IMR-90 (cell line): ENCODE results near the gene AP3D1. TPM values are rescaled to one million over a fixed set of nuclear protein-coding genes. Genes with fewer than 3 reads are reported as not detected.

Experiments
- ATAC-seq: fragments of 200-7000 bp; cut with Tn5 transposase; 2 replicates; pipeline ENCODE4 v1.9.1; 2020; ENCODE audit warnings: low read depth, mild to moderate bottlenecking, moderate library complexity
- BruUV-seq: library from RNA; stranded (reverse); fragments of 400-500 nt; replicated peaks from 2 replicates; lab custom pipeline; 2021; lab: Mats Ljungman, UMichigan
- CTCF ChIA-PET: fragments of 300-600 bp; formaldehyde crosslinking; extraction: SDS; loops from one replicate; lab custom pipeline; 2021; ENCODE audit warnings: antibody characterized with exemption; lab: Yijun Ruan, JAX
- POLR2A ChIA-PET: fragments of 300-600 bp; sonication (Branson Sonifier 250); formaldehyde crosslinking; loops from one replicate; lab custom pipeline; 2022; ENCODE audit warnings: antibody characterized with exemption; ENCODE audit not compliant: unreplicated experiment; lab: Charles Lee
- DNase-seq: peaks from one replicate; pipeline ENCODE4 v3.0.0; 2013
- H2AFZ ChIP-seq: replicated peaks from 2 replicates; pipeline ENCODE3; 2013; ENCODE audit warnings: low read length, mild to moderate bottlenecking; ENCODE audit not compliant: poor library complexity
- H2AK5ac ChIP-seq: 2 replicates; pipeline ENCODE4 v1.6.1; 2013; ENCODE audit warnings: low read depth, low read length, inconsistent platforms
- H2AK9ac ChIP-seq: replicated peaks from 2 replicates; pipeline ENCODE3; 2013; ENCODE audit warnings: mild to moderate bottlenecking, low read depth, low read length, moderate library complexity; ENCODE audit not compliant: poor library complexity
- H2BK120ac ChIP-seq: 2 replicates; pipeline ENCODE4 v1.6.1; 2013; ENCODE audit warnings: low read depth, low read length, inconsistent platforms
- H2BK15ac ChIP-seq: 3 replicates; pipeline ENCODE4 v1.6.1; 2013; ENCODE audit warnings: low read depth, low read length, inconsistent platforms
- H2BK20ac ChIP-seq: 2 replicates; pipeline ENCODE4 v1.6.1; 2013; ENCODE audit warnings: low read depth, mild to moderate bottlenecking, inconsistent platforms, low read length, moderate library complexity
- H2BK5ac ChIP-seq: 2 replicates; pipeline ENCODE4 v1.6.1; 2013; ENCODE audit warnings: mild to moderate bottlenecking, low read depth, low read length, inconsistent platforms; ENCODE audit not compliant: poor library complexity, severe bottlenecking
- H3K14ac ChIP-seq: replicated peaks from 2 replicates; pipeline ENCODE4 v1.6.1; 2013; ENCODE audit warnings: low read depth, low read length, inconsistent platforms
- H3K18ac ChIP-seq: 2 replicates; pipeline ENCODE4 v1.6.1; 2013; ENCODE audit warnings: low read depth, low read length, control low read depth
- H3K23ac ChIP-seq: 2 replicates; pipeline ENCODE4 v1.6.1; 2013; ENCODE audit warnings: low read depth, low read length, inconsistent platforms
- H3K27ac ChIP-seq: 2 replicates; pipeline ENCODE4 v1.5.1; 2013; ENCODE audit warnings: mild to moderate bottlenecking, control low read depth, low read length; ENCODE audit not compliant: insufficient read depth
- H3K27me3 ChIP-seq: 2 replicates; pipeline ENCODE4 v1.6.1; 2013; ENCODE audit warnings: low read length; ENCODE audit not compliant: control insufficient read depth, insufficient read depth
- H3K36me3 ChIP-seq: 2 replicates; pipeline ENCODE4 v1.6.1; 2013; ENCODE audit warnings: low read length, mixed read lengths; ENCODE audit not compliant: control insufficient read depth, insufficient read depth
- H3K4ac ChIP-seq: 2 replicates; pipeline ENCODE4 v1.6.1; 2013; ENCODE audit warnings: low read depth, low read length, inconsistent platforms
- H3K4me1 ChIP-seq: 2 replicates; pipeline ENCODE4 v1.6.1; 2013; ENCODE audit warnings: low read length, mixed read lengths; ENCODE audit not compliant: control insufficient read depth, insufficient read depth
- H3K4me2 ChIP-seq: 2 replicates; pipeline ENCODE4 v1.6.1; 2013; ENCODE audit warnings: low read depth, mild to moderate bottlenecking, control low read depth, low read length, moderate library complexity
- H3K4me3 ChIP-seq: 2 replicates; pipeline ENCODE4 v1.5.1; 2013; ENCODE audit warnings: low read depth, mild to moderate bottlenecking, control low read depth, low read length, moderate library complexity; ENCODE audit not compliant: insufficient read depth
- H3K56ac ChIP-seq: 2 replicates; pipeline ENCODE4 v1.6.1; 2013; ENCODE audit warnings: low read length, inconsistent platforms; ENCODE audit not compliant: insufficient read depth; ENCODE audit errors: extremely low read depth
- H3K79me1 ChIP-seq, 2 experiments: 2 replicates each; pipeline ENCODE4 v1.6.1; 2013; ENCODE audit warnings: low read length in 2 of 2, inconsistent platforms in 1 of 2, low read depth in 1 of 2
- H3K9ac ChIP-seq: 2 replicates; pipeline ENCODE4 v1.6.1; 2013; ENCODE audit warnings: low read depth, low read length, control low read depth
- H3K9me1 ChIP-seq: 2 replicates; pipeline ENCODE4 v1.6.1; 2013; ENCODE audit warnings: low read length, inconsistent platforms; ENCODE audit not compliant: insufficient read depth
- H3K9me3 ChIP-seq: 2 replicates; pipeline ENCODE4 v1.6.1; 2013; ENCODE audit warnings: low read length; ENCODE audit not compliant: control insufficient read depth, insufficient read depth
- H4K20me1 ChIP-seq: 2 replicates; pipeline ENCODE4 v1.6.1; 2013; ENCODE audit warnings: low read length, inconsistent platforms; ENCODE audit not compliant: insufficient read depth
- H4K5ac ChIP-seq: 2 replicates; pipeline ENCODE4 v1.6.1; 2013; ENCODE audit warnings: mild to moderate bottlenecking, low read depth, low read length, control low read depth
- H4K8ac ChIP-seq, 2 experiments: 2 replicates each; pipeline ENCODE4 v1.6.1; 2013; ENCODE audit warnings: low read depth in 2 of 2, low read length in 2 of 2, control low read depth in 1 of 2, inconsistent platforms in 1 of 2
- H4K91ac ChIP-seq: 2 replicates; pipeline ENCODE4 v1.6.1; 2013; ENCODE audit warnings: low read depth, low read length, inconsistent platforms; ENCODE audit not compliant: insufficient read depth
- BHLHE40 ChIP-seq: fragments of 150-350 bp; IDR thresholded peaks from 2 replicates; pipeline ENCODE4 v1.6.1; 2016; ENCODE audit warnings: mild to moderate bottlenecking, low read depth, low read length
- ELK1 ChIP-seq: fragments of 150-350 bp; IDR thresholded peaks from 2 replicates; pipeline ENCODE4 v1.6.1; 2016; ENCODE audit warnings: low read depth, mild to moderate bottlenecking, low read length, moderate library complexity, borderline replicate concordance
- FOS ChIP-seq: fragments of 150-350 bp; IDR thresholded peaks from 2 replicates; pipeline ENCODE4 v1.6.1; 2016; ENCODE audit warnings: low read depth, low read length
- RAD21 ChIP-seq: IDR thresholded peaks from 2 replicates; pipeline ENCODE4 v1.6.1; 2012; ENCODE audit warnings: low read length, improper control_type of control experiment
- SMC3 ChIP-seq: fragments of 150-350 bp; IDR thresholded peaks from 2 replicates; pipeline ENCODE4 v1.6.1; 2016; ENCODE audit warnings: low read depth, mild to moderate bottlenecking, antibody characterized with exemption, low read length, moderate library complexity
- WGBS, 2 experiments: methylation state at CpG; one replicate each; pipeline versions ENCODE4 v1.1.5 to v1.1.7; 2013; ENCODE audit warnings: missing lambda C conversion rate in 2 of 2; ENCODE audit not compliant: insufficient read length in 1 of 2; ENCODE audit errors: extremely low coverage in 2 of 2; 5-methylcytosine and 5-hydroxymethylcytosine counted together
- dilution Hi-C: fragments of 300-500 bp; cut with HindIII; formaldehyde crosslinking; loops from one replicate; pipeline ENCODE4 v1.14.3; 2018; ENCODE audit warnings: low sequenced_read_pairs; ENCODE audit not compliant: unreplicated experiment
- in situ Hi-C: fragments of 300-500 bp; cut with MboI; formaldehyde crosslinking; loops from 3 replicates; pipeline ENCODE4 v1.14.3; 2019; ENCODE audit warnings: low sequenced_read_pairs, inconsistent platforms, mixed read lengths
- intact Hi-C: fragments of 100-400 bp; cut with micrococcal nuclease; formaldehyde crosslinking; loops from 2 replicates; pipeline ENCODE4 v1.10.0; 2022
- polyA plus RNA-seq, 3 experiments: library from polyadenylated mRNA; depleted of rRNA; stranded (reverse); fragments of >200 nt; gene quantifications; 2 replicates each; pipeline ENCODE4 v1.2.3, GENCODE V29; 2012; ENCODE audit warnings: low replicate concordance in 1 of 3
- total RNA-seq: library from RNA; depleted of rRNA; stranded (reverse); fragments of >200 nt; gene quantifications from 2 replicates; pipeline ENCODE4 v1.2.3, GENCODE V29; 2012

Gene AP3D1
- total and polyA plus RNA-seq, 2 of the 4 experiments (the other 2 are of a cell fraction): 75.3 to 129 TPM

GRCh38 chr19:2126879-2127518, 24.4 kb downstream of the AP3D1 start:
- no peak overlapping the region for H4K5ac ChIP-seq
- H3K9ac ChIP-seq: no peak overlapping the region
- H2BK120ac ChIP-seq: no peak overlapping the region
- H2AFZ ChIP-seq: no peak overlapping the region
- no peak overlapping the region for H4K8ac ChIP-seq
- H4K91ac ChIP-seq: no peak overlapping the region
- no peak for DNase-seq
- CTCF ChIA-PET: no interaction called here
- no peak overlapping the region for H3K23ac ChIP-seq
- no peak overlapping the region for H3K27ac ChIP-seq
- 97% methylated on average over 10 of the region's 24 CpGs; no CpG with 5 or more reads in 1 of the 2 experiments for WGBS, 2 experiments
- no peak overlapping the region for H3K18ac ChIP-seq
- H3K4ac ChIP-seq: no peak overlapping the region
- no peak overlapping the region for H2BK20ac ChIP-seq
- BruUV-seq: no TSS peak
- ATAC-seq: no peak
- TF ChIP-seq FOS (no peak), RAD21 (no peak), BHLHE40 (no peak), SMC3 (no peak), ELK1 (no peak)
- dilution Hi-C loops: no loop called here
- peak overlapping the region; percentile 28 for H2AK9ac ChIP-seq
- no peak overlapping the region for H2BK5ac ChIP-seq
- no peaks in the 10 kb centered on the region for H3K4me1 ChIP-seq
- no peaks in the 10 kb centered on the region for H3K27me3 ChIP-seq
- no peak overlapping the region for H3K4me2 ChIP-seq
- peaks cover 5 to 69% of the 10 kb centered on the region in 2 experiments; a peak in 3 of 4 replicates for H3K79me1 ChIP-seq
- no peak overlapping the region for H3K4me3 ChIP-seq
- H3K36me3 ChIP-seq: peaks cover 68% of the 10 kb centered on the region
- H3K9me1 ChIP-seq: peaks cover 7% of the 10 kb centered on the region; the same call in 1 of the 2 replicates
- intact Hi-C loops: no loop called here
- in situ Hi-C loops: no loop called here
- no peaks in the 10 kb centered on the region for H3K9me3 ChIP-seq
- POLR2A ChIA-PET: no interaction called here
- no peak overlapping the region for H2AK5ac ChIP-seq
- H4K20me1 ChIP-seq: peaks cover 64% of the 10 kb centered on the region
- H3K56ac ChIP-seq: no peak overlapping the region
- no peak overlapping the region for H3K14ac ChIP-seq
- H2BK15ac ChIP-seq: no peak overlapping the region
